Osteocyte (in vitro differentiated cells): Measurements from ENCODE around the gene CRTC3. TPM values are rescaled to one million over a fixed set of nuclear protein-coding genes. Genes with fewer than 3 reads are reported as not detected.
"Not testable (repeated sequence)": the region's sequence is repeated elsewhere in the genome, so short reads cannot be mapped to it uniquely, and the experiment has no call there.

ENCODE experiments used
- DNase-seq: peaks from one replicate; pipeline ENCODE4 v3.0.0; 2021; ENCODE audit warnings: mixed read lengths; ENCODE audit not compliant: unreplicated experiment; ENCODE audit errors: extremely low spot score
- H3K27ac Mint-ChIP-seq: one replicate; pipeline ENCODE4 v1.8.0; 2021; ENCODE audit warnings: mild to moderate bottlenecking, mixed read lengths; ENCODE audit not compliant: unreplicated experiment
- H3K27me3 Mint-ChIP-seq: one replicate; pipeline ENCODE4 v1.8.0; 2021; ENCODE audit warnings: mixed read lengths; ENCODE audit not compliant: unreplicated experiment
- H3K36me3 Mint-ChIP-seq: one replicate; pipeline ENCODE4 v1.8.0; 2021; ENCODE audit warnings: mixed read lengths; ENCODE audit not compliant: unreplicated experiment
- H3K4me1 Mint-ChIP-seq: one replicate; pipeline ENCODE4 v1.8.0; 2021; ENCODE audit warnings: mixed read lengths; ENCODE audit not compliant: unreplicated experiment
- H3K4me3 Mint-ChIP-seq: one replicate; pipeline ENCODE4 v1.8.0; 2021; ENCODE audit warnings: mild to moderate bottlenecking, moderate library complexity, mixed read lengths; ENCODE audit not compliant: unreplicated experiment
- H3K9me3 Mint-ChIP-seq: one replicate; pipeline ENCODE4 v1.8.0; 2021; ENCODE audit warnings: mixed read lengths; ENCODE audit not compliant: unreplicated experiment
- CTCF ChIP-seq: fragments of 200-600 bp; sonication (generic); IDR thresholded peaks from 2 replicates; pipeline ENCODE4 v1.5.0; 2021; ENCODE audit warnings: antibody characterized with exemption, mild to moderate bottlenecking, moderate library complexity
- total RNA-seq: library from RNA; stranded (reverse); gene quantifications from 2 replicates; pipeline ENCODE4 v1.2.1, GENCODE V29; 2021

CRTC3 gene
- total RNA-seq, 1 donor from 2014 or later: 48.6 TPM

GRCh38 chr15:90523373-90523772 is 6.3 kb upstream of the CRTC3 start:
- H3K4me3 Mint-ChIP-seq: no peak overlapping the region
- H3K27me3 Mint-ChIP-seq: no peaks in the 10 kb centered on the region
- TF ChIP-seq CTCF: no peak
- H3K36me3 Mint-ChIP-seq: no peaks in the 10 kb centered on the region
- H3K4me1 Mint-ChIP-seq: peaks cover 8% of the 10 kb centered on the region
- no peaks in the 10 kb centered on the region for H3K9me3 Mint-ChIP-seq
- no peak overlapping the region for H3K27ac Mint-ChIP-seq
- no peak for DNase-seq

GRCh38 chr15:90524018-90524803 is 5.5 kb upstream of the CRTC3 start:
- not testable (repeated sequence) for H3K27ac Mint-ChIP-seq, H3K4me3 Mint-ChIP-seq, DNase-seq, H3K9me3 Mint-ChIP-seq, H3K36me3 Mint-ChIP-seq, H3K27me3 Mint-ChIP-seq
- H3K4me1 Mint-ChIP-seq: peaks cover 11% of the 10 kb centered on the region

- TF ChIP-seq CTCF: no peak
- DNase-seq: no peak
- Mint-ChIP-seq H3K4me3 (peak overlapping the region; percentile 78), H3K9me3 (no peaks in the 10 kb centered on the region), H3K4me1 (peaks cover 32% of the 10 kb centered on the region), H3K36me3 (no peaks in the 10 kb centered on the region), H3K27ac (peak overlapping the region; percentile 78), H3K27me3 (no peaks in the 10 kb centered on the region)
Measured at GRCh38 chr15:90529011-90529370, 732 bp upstream of the CRTC3 start.

GRCh38 chr15:90530250-90531051 is 728 bp downstream of the CRTC3 start:
- no peak for TF ChIP-seq CTCF
- Mint-ChIP-seq H3K27me3 (no peaks in the 10 kb centered on the region), H3K27ac (peak overlapping the region; percentile 88), H3K4me1 (peaks cover 35% of the 10 kb centered on the region), H3K4me3 (peak overlapping the region; percentile 98), H3K9me3 (no peaks in the 10 kb centered on the region), H3K36me3 (no peaks in the 10 kb centered on the region)
- DNase-seq: peak; percentile 85

- Mint-ChIP-seq H3K4me1 (peaks cover 37% of the 10 kb centered on the region), H3K27me3 (no peaks in the 10 kb centered on the region), H3K27ac (peak overlapping the region; percentile 88), H3K36me3 (no peaks in the 10 kb centered on the region), H3K9me3 (no peaks in the 10 kb centered on the region), H3K4me3 (peak overlapping the region; percentile 98)
- DNase-seq: no peak
- TF ChIP-seq CTCF: no peak
Measured at GRCh38 chr15:90531147-90531546, 1.4 kb downstream of the CRTC3 start.
